Stimulated activated CD4-positive, alpha-beta T cell treated with anti-CD3 and anti-CD28 coated beads, Interleukin-4, amount 100 ng/mL, for 4 hours (primary cell): Measurements from ENCODE around the gene ELAVL2.
"Not testable (repeated sequence)": the region's sequence is repeated elsewhere in the genome, so short reads cannot be mapped to it uniquely, and the experiment has no call there.

Experiments
- DNase-seq, 2 experiments: peaks; one replicate each; pipeline ENCODE4 v3.0.0-alpha.2; 2020

The ELAVL2 gene

DNA sequence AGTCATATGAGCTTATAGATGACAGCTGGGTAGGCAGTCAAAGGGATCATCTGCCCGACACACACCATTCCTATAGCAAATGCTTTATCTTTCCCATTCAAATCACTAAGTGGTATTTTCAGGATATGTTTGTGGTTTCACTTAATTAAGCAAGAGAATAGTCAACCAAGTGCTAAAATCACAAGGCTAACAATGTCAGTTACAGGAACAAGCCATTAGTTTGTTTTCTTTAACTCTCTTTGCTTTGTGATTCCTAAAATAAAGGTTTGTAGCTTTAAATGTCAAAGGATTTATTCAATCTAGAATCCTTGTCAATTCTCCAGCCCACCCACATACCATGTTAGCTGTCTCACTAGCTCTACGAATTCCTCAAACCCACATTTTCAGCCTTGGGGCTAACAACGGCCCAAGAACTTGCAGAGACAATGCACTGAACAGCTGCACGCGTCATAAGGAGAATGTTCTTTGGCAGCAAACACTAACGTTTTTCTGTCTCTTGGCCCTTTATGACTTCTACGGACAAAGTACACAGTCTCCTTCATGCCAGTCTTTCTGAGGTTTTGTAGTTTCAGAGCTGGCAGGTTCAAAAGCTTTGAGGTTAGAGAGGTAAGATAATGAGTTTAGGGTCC is 56.6 kb downstream of the ELAVL2 start:
- DNase-seq = no peak

DNA sequence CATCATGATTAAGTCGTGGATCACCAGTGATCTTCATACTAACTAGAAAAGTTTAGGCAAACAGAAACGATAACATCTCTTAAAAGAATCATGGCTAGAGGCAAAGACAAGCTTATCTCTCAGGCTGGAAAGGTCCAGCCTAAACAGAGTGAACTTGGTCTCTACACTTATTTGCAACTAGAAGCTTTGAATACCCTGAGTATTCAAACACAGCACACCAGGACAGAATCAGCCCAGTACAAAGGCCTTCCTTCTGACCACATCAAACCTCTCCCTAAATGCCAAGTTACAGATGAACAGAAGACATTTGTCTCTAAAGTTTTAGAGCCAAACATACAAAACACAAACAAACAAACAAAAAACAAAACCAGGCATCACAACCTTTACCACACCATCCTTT is 57.2 kb downstream of the ELAVL2 start:
- no peak for DNase-seq

DNA sequence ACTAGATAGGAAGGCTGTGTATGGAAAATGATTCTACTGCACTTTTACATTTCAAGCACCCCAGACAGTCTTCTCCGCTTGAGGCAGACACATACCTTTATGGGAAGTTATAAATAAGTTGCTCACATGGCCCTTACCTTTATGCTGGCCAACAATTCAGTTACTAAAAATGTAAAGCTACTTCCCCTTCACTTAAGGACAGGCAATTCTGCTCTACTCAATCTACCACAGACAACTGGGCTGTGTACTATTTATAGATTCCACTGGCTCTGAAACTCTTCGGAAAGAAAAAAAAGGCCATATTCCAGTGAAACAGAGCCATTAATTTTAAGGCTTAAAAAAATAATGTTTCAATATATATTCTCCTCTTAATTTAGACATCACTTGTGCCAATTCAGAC is 59.4 kb downstream of the ELAVL2 start:
- no peak for DNase-seq

DNA sequence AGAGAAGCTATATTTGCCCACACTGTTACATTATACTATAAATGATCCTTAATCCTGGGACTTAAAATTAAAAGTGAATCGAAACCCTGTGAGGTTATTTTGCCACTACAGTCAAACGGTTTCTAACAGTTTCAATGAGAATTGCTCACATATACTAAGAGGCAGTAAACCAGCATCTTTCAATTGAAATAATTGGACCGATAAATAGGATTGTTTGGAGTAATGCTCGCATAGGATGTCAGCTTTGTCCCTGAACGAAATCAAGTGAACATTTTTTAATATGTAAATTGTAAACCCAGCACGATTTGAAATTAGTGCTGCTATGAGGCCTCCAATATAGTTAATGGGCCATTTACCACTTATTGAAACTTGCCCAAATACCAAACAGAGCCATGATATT is 60.5 kb downstream of the ELAVL2 start:
- no peak for DNase-seq

DNA sequence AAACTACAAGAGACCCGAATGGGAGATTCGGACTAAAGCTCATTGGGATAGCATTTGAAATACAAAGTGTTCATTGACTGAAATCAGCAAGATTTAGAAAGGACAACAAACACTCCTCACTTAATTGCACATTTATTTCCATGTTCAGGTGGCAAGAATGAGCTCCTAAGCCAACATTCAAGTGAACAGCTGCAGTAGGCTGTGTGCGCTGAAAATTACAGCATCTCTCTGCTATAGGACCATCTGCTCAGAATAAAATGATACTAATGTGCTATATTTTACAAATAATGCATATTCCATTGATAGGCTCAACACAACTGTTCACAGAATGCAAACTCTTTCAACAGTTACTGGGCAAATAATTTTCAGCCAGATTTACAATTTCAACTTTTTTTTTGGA is 61.8 kb downstream of the ELAVL2 start:
- DNase-seq = no peak

DNA sequence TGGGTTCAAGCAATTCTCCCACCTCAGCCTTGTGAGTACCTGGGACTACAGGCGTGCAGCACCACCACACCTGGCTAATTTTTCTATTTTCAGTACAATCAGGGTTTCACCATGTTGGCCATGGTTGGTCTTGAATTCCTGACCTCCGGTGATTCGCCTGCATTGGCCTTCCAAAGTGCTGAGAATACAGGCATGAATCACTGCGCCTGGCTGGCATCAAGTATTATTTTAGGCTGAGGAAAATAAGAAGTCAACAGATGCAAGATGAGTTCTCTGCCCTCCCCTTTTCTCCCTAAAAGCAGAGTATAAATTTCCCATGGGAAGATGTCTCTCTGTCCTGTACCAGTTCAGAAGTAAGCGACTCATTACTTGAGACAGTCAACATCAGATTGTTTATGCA is 71.5 kb downstream of the ELAVL2 start:
- DNase-seq = no peak

DNA sequence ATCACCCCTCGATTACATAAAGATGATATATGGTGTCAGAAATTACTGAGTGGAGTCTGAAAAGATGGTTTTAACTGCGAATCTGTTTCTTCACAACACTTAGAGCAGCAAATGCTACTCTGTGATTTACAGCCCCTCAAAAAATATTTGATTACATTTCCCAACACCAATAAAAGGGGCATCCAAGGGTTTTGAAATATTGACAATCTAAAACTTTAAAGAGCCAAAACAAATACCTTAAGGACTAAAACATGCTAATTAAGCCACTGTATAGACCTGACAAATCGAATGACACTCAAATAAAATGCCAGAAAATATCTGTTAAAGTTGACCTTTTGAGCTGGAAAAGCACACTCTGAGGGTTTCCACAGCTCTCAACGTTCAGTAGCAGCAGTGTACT is 73.2 kb downstream of the ELAVL2 start:
- no peak for DNase-seq

DNA sequence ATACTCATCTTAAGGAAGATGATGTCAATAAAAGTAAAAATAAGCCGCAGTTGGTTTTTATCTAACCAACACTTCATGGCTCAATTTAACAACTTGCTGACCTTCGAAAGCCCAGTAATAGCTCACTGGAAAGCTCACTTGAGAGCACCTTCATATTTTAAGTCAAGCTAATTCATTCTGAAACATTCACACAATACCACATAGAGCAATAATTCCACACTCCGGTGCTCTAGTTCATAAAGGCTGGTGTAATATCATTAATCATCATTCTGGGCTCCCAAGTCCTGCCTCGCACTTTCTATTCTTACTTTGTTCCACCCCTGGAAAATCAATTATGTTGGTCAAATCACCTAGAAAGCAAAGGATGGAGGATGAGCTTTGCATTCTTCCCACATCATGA is 74.4 kb downstream of the ELAVL2 start:
- no peak for DNase-seq

DNA sequence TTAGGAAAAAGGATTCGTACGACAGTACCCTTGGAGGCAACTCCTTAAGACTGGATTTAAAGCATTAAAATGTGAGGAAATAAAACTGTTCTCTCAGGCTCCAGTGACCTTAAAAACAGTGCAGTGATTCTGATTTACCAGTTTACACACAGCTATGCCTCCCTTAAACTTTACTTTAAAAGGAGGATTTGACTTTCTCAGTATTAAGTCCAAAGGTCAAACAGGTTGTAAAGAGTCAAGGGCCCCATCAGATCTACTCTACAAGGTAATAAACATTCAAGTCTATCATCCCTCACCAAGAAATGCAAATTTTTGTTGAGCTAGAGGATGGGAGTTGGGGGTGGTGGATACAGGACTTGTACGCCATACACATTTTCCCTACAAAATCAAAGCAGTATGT is 75.2 kb downstream of the ELAVL2 start:
- DNase-seq = no peak

DNA sequence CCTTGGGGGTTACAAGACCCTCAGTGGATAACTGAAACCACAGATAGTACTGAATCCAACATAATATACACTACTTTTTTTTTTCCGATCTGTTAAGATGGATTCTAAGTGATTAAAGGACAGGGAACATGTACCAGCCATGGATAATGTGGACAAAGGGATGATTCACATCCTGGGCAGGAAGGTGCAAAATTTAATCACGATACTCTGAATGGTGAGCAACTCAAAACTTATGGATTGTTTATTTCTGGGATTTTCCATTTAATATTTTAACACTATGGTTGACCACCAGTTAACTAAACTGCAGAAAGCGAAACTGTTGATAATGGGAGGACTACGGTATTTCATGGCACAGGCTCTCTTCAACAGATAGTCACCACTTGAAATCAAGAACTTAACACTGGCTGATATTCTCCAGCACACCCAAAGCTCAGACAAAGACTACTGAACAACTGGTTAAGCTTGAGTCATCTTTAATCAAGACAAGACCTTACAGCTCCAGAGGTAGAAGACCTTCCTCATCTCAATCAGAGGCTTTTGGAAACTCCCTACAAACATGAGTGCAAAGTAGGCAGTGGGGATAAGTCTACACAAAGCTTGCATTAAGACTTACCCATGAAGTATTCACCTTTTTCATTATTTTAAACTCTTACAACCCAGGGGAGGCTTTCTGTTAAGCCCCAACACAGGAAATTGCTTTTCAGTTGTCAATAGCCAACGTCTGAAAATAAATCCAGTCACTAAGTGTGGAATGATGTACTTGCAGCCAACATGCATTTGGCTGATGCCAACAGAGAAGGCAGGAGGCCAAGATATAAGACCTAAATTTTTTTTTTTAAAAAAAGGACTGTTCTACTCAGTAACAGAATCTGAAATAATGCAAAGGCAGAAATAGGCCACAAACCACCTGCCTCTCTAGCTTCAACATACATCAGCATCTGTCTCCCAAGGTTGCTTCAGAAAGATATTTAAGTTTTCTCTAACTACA is 78.7 kb downstream of the ELAVL2 start:
- no peak for DNase-seq

DNA sequence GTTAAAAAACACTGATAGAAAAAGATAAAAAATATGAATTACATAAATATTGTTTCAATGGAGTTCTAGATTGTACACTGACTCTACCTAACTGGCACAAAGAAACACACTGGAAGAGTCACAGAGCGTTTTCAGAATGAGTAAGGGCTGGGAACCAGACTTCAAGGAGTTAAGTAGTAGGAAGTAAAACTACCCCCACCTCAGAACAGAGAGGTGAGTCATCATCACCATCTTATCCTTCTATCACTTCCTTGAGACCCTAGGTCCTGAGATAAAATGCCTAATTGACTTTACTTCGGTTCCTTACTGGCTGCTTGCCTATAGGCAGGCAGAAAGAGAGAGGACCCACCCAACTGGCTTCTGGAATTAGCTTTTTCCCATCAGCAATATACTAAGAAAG is 79.7 kb downstream of the ELAVL2 start:
- DNase-seq = no peak

DNA sequence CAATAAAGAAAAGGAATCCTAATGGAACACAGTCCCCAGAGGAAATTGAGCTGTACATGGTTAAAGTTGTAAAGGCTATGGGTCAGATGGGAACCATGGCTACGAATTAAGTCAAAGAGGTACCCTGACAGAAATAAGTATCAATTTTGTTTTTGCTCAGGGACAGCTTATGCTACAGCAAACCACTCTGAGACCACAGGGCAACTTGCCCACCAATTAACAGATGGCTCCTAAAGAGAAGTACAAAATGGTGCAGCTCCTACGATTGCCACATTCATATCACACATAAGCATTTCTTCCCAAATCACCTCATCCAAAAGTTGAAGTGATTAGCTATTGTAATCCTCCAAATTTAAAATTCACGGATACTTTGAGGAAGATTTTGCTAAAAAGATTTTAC is 83.0 kb downstream of the ELAVL2 start:
- no peak for DNase-seq

DNA sequence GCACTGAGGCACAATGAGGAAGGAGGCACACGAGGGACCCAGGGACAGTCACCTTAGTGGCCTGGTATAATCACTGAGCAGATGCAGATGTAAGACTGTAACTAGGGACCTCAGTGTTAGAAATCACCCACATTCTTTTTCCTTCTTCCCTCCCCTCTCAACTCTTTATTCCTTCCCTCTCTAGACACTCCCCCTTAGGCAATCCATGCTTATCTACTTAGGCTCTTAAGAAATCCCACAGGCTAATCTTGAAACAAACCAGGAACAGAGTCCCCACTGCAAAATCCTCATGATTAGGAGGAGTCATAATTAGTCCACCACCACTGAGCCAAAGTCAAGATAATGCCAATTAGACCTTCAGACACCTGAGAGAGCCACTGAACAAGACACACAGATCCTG is 84.7 kb downstream of the ELAVL2 start:
- no peak for DNase-seq

DNA sequence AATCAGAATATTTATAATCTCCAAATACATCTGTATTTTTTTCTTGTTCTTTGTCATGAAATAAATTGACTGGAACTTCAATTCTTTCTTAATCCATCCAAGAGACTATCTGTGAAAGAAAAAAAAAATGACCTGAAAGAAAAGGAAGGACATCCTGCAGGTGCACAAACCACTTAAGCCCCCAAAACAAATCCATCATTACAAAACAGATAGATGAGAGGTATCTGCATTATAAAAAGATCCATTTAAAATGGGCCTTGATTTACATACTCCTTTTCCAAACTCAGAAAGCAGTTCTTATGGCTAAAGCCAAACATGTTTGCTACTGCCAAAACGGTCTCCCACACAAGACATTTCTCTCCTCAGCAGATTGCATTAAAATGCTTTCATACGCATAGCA is 85.5 kb downstream of the ELAVL2 start:
- DNase-seq = no peak

DNA sequence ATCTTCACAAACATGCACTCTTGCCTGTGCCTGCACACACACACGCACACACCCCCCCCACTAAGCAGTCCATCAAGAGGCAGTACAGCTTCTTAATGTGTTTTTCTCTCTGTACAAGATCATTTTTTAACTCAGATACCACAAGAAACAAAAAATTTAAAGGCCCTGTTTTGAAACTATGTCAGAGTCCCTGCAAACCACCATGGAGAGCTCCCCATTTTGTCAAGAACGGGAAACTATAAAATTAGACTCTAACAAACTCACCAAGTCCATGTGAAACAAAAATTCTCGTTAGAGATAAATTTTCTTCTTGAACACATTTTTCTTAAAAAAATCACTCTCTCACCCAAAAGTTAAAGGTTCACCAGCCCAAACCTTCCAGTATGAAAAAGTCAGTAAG is 86.3 kb downstream of the ELAVL2 start:
- no peak for DNase-seq

DNA sequence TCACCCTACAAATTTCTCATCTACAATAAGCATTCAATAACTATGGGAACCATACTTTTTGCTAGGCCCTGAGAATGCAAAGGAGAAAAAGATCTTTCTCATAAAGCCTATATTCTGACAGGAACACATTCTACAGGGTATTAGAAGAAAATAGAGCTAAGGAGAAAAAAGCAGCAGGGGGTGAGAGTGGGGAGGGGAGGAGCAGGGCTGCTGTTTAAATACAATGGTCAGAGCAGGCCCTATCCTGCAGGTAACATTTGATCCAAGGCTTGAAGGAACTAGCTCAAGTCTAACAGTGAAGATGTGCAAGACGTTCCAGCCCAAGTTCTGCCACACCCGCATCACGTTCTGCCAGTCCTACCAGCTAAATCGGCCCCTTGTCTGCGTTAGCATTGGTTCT is 89.7 kb downstream of the ELAVL2 start:
- no peak for DNase-seq

DNA sequence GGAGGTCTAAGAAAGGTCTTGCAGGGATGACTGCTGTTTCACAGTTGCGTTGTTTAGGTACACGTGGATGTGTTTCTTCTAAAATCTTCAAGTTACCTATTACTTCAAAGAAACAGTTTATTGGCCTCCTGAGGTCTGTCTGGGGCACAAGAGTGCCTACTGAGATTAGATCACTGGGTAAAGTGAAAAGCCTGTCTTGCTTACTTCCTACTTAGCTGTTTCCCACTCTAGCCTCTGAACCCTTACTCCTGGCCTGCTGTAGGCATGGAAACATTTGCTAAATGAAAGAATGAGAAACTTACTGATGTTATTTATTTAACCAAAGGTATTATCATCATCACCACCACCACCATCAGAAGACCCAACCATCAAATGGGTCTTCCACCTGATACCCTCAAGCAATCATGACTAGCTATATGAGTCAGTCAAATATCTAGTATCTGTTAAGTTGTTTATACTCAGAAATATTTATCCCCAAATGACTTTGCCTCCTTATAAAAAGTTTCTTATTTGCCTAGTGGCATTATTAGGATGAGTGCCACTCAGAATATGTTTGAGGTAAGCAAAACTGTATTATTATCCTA is 92.5 kb downstream of the ELAVL2 start:
- DNase-seq = no peak

DNA sequence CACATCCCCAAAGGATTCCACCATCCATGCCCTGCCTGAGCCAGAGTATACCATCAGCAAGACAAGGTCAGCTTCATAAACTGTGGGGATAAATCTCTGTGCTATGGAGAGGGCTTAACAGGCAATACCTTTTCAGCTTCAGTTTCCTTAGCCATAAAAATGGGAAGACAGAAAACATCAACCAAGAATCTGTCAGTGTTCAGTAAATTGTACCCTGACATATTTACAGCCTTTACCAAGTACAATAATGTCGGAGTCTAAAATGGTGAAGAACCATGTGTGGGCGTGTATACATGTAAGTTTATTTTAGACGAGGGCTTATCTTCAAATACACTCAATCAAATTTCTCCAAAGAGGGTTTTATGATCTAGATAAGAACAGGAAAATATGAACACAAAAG is 94.7 kb downstream of the ELAVL2 start:
- no peak for DNase-seq

DNA sequence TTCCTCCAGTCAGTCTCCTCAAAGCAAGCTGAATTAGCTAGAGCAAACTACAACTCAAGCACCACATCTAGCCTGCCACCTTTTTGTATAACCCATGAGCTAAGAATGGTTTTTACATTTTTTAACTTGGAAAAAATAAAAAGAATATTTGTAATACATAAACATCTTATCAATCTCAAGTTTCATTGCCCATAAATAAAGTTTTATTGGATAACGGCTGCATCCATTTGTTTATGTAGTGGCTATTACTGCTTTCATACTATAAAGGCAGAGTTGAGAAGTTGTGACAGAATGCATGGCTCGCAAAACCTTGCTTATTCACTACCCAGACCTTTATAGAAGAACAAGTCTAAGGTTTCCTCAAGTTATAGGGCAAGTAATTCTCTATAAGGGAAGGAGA is 95.7 kb downstream of the ELAVL2 start:
- no peak for DNase-seq

DNA sequence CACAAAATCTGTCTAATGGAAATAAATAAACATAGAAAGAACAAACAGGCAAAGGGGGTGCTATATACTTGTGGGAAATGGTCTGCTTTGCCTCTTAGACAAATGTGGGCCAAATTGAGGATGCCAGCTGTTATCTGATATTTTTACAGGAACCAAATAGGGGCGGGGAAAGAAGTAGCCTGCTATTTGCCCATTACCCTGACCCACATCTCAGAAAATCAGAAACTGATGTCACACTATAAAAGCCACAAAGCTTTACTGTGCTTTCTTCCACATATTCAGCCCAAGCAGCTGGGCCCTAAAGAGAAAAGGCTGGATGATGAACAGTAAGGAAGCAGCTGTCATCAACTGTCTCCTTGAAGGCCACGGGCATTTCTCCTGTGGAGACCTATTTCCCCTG is 97.3 kb downstream of the ELAVL2 start:
- DNase-seq = no peak

DNA sequence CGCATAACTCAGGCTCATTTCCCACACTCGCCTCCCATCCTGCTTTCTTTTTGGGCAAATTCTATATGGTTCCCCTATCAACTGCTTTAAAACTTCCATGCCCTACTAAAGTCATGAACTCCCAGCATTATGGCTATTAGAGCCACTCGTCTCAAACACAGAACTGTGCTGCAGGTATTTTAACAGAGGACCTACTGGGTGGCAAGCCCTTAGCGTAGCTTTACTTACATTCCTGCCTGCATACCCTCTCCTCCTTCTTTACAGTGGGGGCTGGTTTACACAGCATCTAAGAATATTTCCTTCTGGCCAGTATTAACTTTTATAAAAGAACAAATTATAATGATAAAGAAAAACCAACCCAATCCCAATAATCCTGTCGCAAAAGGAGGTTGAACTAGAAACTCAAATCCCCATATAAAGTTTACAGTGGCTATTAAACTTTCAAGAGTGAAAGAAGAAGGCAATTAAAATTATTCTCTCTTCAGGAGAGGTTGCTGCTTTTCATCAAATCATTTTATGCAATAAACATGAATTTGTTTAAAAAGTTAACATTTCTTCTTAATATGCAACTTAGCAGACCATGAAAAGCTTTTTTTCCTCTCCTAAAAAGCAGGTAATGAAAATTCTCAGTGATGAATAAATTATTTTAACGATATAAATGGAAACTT is 100.6 kb downstream of the ELAVL2 start:
- DNase-seq = no peak

DNA sequence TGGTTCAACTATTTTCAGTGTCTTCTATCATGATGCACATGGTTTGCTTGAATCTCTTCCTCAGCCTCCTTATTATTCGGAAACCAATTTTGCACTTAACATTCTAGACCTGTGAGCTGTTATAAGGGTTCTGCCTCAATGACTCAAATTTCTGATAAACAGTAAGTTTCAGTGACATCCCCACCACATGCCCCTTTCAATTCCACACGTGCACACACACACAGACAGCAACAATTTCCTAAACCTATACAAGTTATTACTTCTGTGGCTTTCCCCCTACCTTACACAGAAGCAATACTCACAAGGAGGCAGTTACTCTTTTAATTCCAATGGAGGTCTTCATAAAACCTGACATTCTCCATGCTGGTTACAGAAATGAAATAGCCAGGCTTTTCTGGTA is 102.4 kb downstream of the ELAVL2 start:
- no peak for DNase-seq

DNA sequence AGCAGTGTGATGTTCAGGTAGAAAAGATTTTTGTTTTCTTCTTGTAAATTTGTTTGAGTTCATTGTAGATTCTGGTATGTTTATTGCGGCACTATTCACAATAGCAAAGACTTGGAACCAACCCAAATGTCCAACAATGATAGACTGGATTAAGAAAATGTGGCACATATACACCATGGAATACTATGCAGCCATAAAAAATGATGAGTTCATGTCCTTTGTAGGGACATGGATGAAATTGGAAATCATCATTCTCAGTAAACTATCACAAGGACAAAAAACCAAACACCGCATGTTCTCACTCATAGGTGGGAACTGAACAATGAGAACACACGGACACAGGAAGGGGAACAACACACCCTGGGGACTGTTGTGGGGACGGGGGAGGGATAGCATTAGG is 103.0 kb downstream of the ELAVL2 start:
- DNase-seq = not testable (repeated sequence)

DNA sequence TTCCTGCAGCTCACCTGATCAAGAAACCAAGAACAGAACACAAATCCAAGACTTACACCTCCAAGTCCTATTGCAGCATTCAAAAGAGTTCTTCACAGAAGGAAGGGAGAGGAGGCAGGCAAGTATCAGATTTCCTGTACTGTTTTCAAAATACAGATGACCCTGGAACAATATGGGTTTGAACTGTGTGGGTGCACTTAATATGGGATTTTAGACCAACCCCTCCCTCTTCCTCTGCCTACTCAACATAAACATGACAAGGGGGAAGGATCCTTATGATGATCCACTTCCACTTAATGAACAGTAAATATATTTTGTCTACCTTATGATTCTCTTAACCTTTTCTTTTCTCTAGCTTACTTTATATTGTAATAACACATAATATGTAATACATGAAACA is 104.6 kb downstream of the ELAVL2 start:
- no peak for DNase-seq
